CD4-positive, alpha-beta T cell (primary cell): ENCODE measurements around the gene MXD1. TPM values are rescaled to one million over a fixed set of nuclear protein-coding genes. Genes with fewer than 3 reads are reported as not detected.

Experiments used
- ATAC-seq: fragments of 200-7000 bp; cut with Tn5 transposase; one replicate; pipeline ENCODE4 v1.10.0; 2022; ENCODE audit warnings: mild to moderate bottlenecking; ENCODE audit not compliant: poor library complexity
- CTCF ChIA-PET: fragments of 350-600 bp; sonication (Branson Sonifier 250); formaldehyde crosslinking; loops from one replicate; lab custom pipeline; 2021; ENCODE audit warnings: antibody characterized with exemption, inconsistent platforms; lab: Charles Lee
- POLR2A ChIA-PET: fragments of 350-600 bp; sonication (Branson Sonifier 250); formaldehyde crosslinking; loops from one replicate; lab custom pipeline; 2021; ENCODE audit warnings: antibody characterized with exemption, inconsistent platforms; lab: Charles Lee
- DNase-seq, 14 experiments: peaks; one replicate each; pipeline ENCODE4 v3.0.0-alpha.2; 2013 to 2020; ENCODE audit warnings: mixed read lengths in 2 of 14
- H3K27ac ChIP-seq, 2 donors: one replicate each; pipeline versions ENCODE4 v1.5.1 to v1.7.0; 2013; ENCODE audit warnings: low read length in 2 of 2, low read depth in 1 of 2, mild to moderate bottlenecking in 1 of 2
- H3K27me3 ChIP-seq, 2 experiments: 1 replicate in 1 of 2; 2 replicates in 1 of 2; pipeline versions ENCODE4 v1.6.1 to v1.7.0; 2013; ENCODE audit warnings: low read length in 2 of 2, control low read depth in 1 of 2, mild to moderate bottlenecking in 1 of 2, moderate library complexity in 1 of 2; ENCODE audit not compliant: insufficient read depth in 2 of 2, control insufficient read depth in 1 of 2
- H3K36me3 ChIP-seq: one replicate; pipeline ENCODE4 v1.6.1; 2013; ENCODE audit warnings: low read length, control low read depth; ENCODE audit not compliant: insufficient read depth
- H3K4me1 ChIP-seq: one replicate; pipeline ENCODE4 v1.6.1; 2013; ENCODE audit warnings: low read length, control low read depth; ENCODE audit not compliant: insufficient read depth
- H3K4me3 ChIP-seq: one replicate; pipeline ENCODE4 v1.5.1; 2013; ENCODE audit warnings: mild to moderate bottlenecking, low read length, moderate library complexity
- H3K9me3 ChIP-seq, 2 experiments: 1 replicate in 1 of 2; 2 replicates in 1 of 2; pipeline versions ENCODE4 v1.6.1 to v1.7.0; 2013; ENCODE audit warnings: low read length in 2 of 2, mild to moderate bottlenecking in 2 of 2, control low read depth in 1 of 2, moderate library complexity in 1 of 2; ENCODE audit not compliant: control insufficient read depth in 1 of 2, insufficient read depth in 1 of 2
- H3K27ac Mint-ChIP-seq: one replicate; pipeline ENCODE4 v1.8.0; 2020; ENCODE audit warnings: mixed read lengths
- H3K27me3 Mint-ChIP-seq: one replicate; pipeline ENCODE4 v1.8.0; 2021; ENCODE audit warnings: mixed read lengths
- H3K36me3 Mint-ChIP-seq: one replicate; pipeline ENCODE4 v1.8.0; 2021; ENCODE audit warnings: low read depth, mixed read lengths
- H3K4me1 Mint-ChIP-seq: one replicate; pipeline ENCODE4 v1.8.0; 2021; ENCODE audit warnings: low read depth, mixed read lengths
- H3K4me3 Mint-ChIP-seq: one replicate; pipeline ENCODE4 v1.8.0; 2020; ENCODE audit warnings: mild to moderate bottlenecking, mixed read lengths
- H3K9me3 Mint-ChIP-seq: one replicate; pipeline ENCODE4 v1.8.0; 2020; ENCODE audit warnings: mixed read lengths
- CTCF ChIP-seq: fragments of 200-600 bp; IDR thresholded peaks from one replicate; pipeline ENCODE4 v1.8.0; 2022; ENCODE audit warnings: antibody characterized with exemption, mild to moderate bottlenecking
- intact Hi-C, 2 experiments: fragments of 100-400 bp; cut with DNase I in 1 of 2; cut with micrococcal nuclease in 1 of 2; formaldehyde crosslinking; loops; one replicate each; pipeline versions ENCODE4 v1.15.1 to v1.9.0; 2023 to 2025; cut with DNase I, micrococcal nuclease
- total RNA-seq, 174 experiments: library from RNA in 2 of 174; stranded (reverse) in 2 of 174; gene quantifications; one replicate each; pipeline ENCODE4 v1.2.3 and lab custom pipeline; 2021 to 2026

The MXD1 gene
- total RNA-seq, 2 experiments from 2014 or later = 43.5 to 45.3 TPM

DNA sequence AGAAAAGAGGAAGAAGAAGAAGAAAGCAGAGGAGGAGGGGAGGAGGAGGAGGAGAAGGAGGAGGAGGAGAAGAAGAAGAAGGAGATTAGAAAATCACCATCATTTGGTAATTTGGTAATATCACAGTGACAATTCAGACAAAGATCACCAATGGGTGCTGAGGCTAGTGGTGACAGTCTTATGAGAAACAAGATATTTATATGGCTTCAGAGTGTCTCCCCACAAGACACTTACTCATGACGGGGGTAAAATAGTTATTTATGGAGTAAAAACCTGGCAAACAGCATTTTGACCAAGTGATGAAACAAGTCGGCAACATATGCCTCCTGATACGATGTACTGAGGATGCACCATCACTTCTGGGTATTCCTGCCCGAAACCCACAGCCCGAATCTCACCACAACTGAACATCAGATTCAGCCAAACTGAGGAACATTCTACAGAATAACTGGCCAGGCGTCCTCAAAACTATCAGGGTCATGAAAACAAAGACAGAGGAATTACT, 41.6 kb downstream of the MXD1 start:
- H3K36me3 Mint-ChIP-seq = no peaks in the 10 kb centered on the region
- H3K4me1 Mint-ChIP-seq = no peaks in the 10 kb centered on the region
- intact Hi-C loops = no loop called here
- no peak overlapping the region for H3K4me3 ChIP-seq
- POLR2A ChIA-PET = interaction anchor here (0.9 kb wide), 2 partner anchors 9 kb away, joined by 3 read pairs; no protein-coding TSS in a partner anchor
- ATAC-seq (no peak), DNase-seq (no peak)
- CTCF ChIA-PET = no interaction called here
- H3K4me1 ChIP-seq = peaks cover 4% of the 10 kb centered on the region
- H3K9me3 Mint-ChIP-seq = no peaks in the 10 kb centered on the region
- no peak overlapping the region for H3K4me3 Mint-ChIP-seq
- H3K9me3 ChIP-seq = no peaks in the 10 kb centered on the region
- H3K27me3 ChIP-seq = no peaks in the 10 kb centered on the region
- H3K27ac ChIP-seq = no peak overlapping the region
- H3K27me3 Mint-ChIP-seq = peaks cover 8% of the 10 kb centered on the region
- H3K27ac Mint-ChIP-seq = no peak overlapping the region
- TF ChIP-seq CTCF = no peak
- no peaks in the 10 kb centered on the region for H3K36me3 ChIP-seq

DNA sequence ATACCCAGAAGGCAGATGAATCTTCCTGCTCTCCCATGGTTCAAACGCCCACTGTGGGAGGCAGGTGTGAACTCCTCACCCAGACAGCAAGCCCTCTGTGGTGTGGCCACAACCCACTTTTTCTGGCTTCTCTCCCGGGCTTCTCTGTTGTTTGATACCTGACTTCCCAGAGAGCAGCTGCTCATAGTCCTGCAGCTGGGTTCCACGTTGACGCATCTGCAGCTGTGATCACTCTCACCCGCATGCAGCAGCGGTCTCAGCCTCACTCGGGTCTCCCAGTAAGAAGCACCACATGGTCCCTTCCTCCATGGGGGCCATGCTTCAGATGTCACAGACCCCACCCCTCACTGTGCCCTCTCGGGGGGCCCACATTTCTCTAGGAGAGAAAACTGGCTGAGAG, 43.1 kb downstream of the MXD1 start:
- intact Hi-C loops = no loop called here
- Histone ChIP-seq H3K27me3 (no peaks in the 10 kb centered on the region), H3K27ac (no peak overlapping the region), H3K36me3 (no peaks in the 10 kb centered on the region), H3K4me1 (peaks cover 4% of the 10 kb centered on the region), H3K4me3 (no peak overlapping the region), H3K9me3 (no peaks in the 10 kb centered on the region)
- H3K27ac Mint-ChIP-seq = no peak overlapping the region
- ATAC-seq (no peak), DNase-seq (no peak)
- no peaks in the 10 kb centered on the region for H3K36me3 Mint-ChIP-seq
- ChIA-PET CTCF (no interaction called here), POLR2A (no interaction called here)
- TF ChIP-seq CTCF = no peak
- H3K9me3 Mint-ChIP-seq = no peaks in the 10 kb centered on the region
- H3K27me3 Mint-ChIP-seq = peaks cover 8% of the 10 kb centered on the region
- no peak overlapping the region for H3K4me3 Mint-ChIP-seq
- H3K4me1 Mint-ChIP-seq = no peaks in the 10 kb centered on the region

GRCh38 chr2:69958480-69958879, 43.6 kb downstream of the MXD1 start:
- TF ChIP-seq CTCF = no peak
- POLR2A ChIA-PET = no interaction called here
- H3K4me1 Mint-ChIP-seq = no peaks in the 10 kb centered on the region
- intact Hi-C loops = no loop called here
- H3K4me1 ChIP-seq = peaks cover 4% of the 10 kb centered on the region
- H3K27me3 ChIP-seq = no peaks in the 10 kb centered on the region
- no peak overlapping the region for H3K27ac Mint-ChIP-seq
- H3K36me3 ChIP-seq = no peaks in the 10 kb centered on the region
- H3K9me3 ChIP-seq = no peaks in the 10 kb centered on the region
- no peak overlapping the region for H3K27ac ChIP-seq
- no peaks in the 10 kb centered on the region for H3K36me3 Mint-ChIP-seq
- CTCF ChIA-PET = no interaction called here
- H3K27me3 Mint-ChIP-seq = peaks cover 8% of the 10 kb centered on the region
- no peak overlapping the region for H3K4me3 Mint-ChIP-seq
- DNase-seq = no peak
- H3K4me3 ChIP-seq = no peak overlapping the region
- ATAC-seq = no peak
- H3K9me3 Mint-ChIP-seq = no peaks in the 10 kb centered on the region
